Measurements from ENCODE around the gene MYH7.

- no peak for TF ChIP-seq GATA3 (IDR thresholded peaks at IDR 0.05; ENCODE audit: borderline replicate concordance)
- TF ChIP-seq, protein P1, sequence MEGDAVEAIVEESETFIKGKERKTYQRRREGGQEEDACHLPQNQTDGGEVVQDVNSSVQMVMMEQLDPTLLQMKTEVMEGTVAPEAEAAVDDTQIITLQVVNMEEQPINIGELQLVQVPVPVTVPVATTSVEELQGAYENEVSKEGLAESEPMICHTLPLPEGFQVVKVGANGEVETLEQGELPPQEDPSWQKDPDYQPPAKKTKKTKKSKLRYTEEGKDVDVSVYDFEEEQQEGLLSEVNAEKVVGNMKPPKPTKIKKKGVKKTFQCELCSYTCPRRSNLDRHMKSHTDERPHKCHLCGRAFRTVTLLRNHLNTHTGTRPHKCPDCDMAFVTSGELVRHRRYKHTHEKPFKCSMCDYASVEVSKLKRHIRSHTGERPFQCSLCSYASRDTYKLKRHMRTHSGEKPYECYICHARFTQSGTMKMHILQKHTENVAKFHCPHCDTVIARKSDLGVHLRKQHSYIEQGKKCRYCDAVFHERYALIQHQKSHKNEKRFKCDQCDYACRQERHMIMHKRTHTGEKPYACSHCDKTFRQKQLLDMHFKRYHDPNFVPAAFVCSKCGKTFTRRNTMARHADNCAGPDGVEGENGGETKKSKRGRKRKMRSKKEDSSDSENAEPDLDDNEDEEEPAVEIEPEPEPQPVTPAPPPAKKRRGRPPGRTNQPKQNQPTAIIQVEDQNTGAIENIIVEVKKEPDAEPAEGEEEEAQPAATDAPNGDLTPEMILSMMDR (IDR thresholded peaks at IDR 0.05) = no peak
- no peak for TF ChIP-seq POLR2A (IDR thresholded peaks at IDR 0.05; ENCODE audit: low read length)
- no peak for TF ChIP-seq CBX2 (IDR thresholded peaks at IDR 0.05; ENCODE audit: borderline replicate concordance, low read depth)
- TF ChIP-seq EHMT2 (IDR thresholded peaks at IDR 0.05; ENCODE audit: low read depth) = no peak
- TF ChIP-seq RAD21 (conservative IDR thresholded peaks at IDR 0.05 in 1 of 2, IDR thresholded peaks at IDR 0.05 in 1 of 2) = no peak
- TF ChIP-seq ZFP36 (IDR thresholded peaks at IDR 0.05; ENCODE audit: borderline replicate concordance, partially characterized antibody) = no peak
- no peak for TF ChIP-seq BHLHE40 (IDR thresholded peaks at IDR 0.05; ENCODE audit: low read depth, low read length)
These were observed 3.1 kb downstream of the MYH7 start for GRCh38 chr14:23432102-23432925.

Measured in A549 (cell line).